IMR-90 (cell line): ENCODE results near the gene SPTBN5. TPM values are rescaled to one million over a fixed set of nuclear protein-coding genes. Genes with fewer than 3 reads are reported as not detected.
A peak's percentile ranks its signal among the peaks of the same experiment; 100 is the strongest.

Experiments used
- ATAC-seq: fragments of 200-7000 bp; cut with Tn5 transposase; 2 replicates; pipeline ENCODE4 v1.9.1; 2020; ENCODE audit warnings: low read depth, mild to moderate bottlenecking, moderate library complexity
- BruUV-seq: library from RNA; stranded (reverse); fragments of 400-500 nt; replicated peaks from 2 replicates; lab custom pipeline; 2021; lab: Mats Ljungman, UMichigan
- CTCF ChIA-PET: fragments of 300-600 bp; formaldehyde crosslinking; extraction: SDS; loops from one replicate; lab custom pipeline; 2021; ENCODE audit warnings: antibody characterized with exemption; lab: Yijun Ruan, JAX
- POLR2A ChIA-PET: fragments of 300-600 bp; sonication (Branson Sonifier 250); formaldehyde crosslinking; loops from one replicate; lab custom pipeline; 2022; ENCODE audit warnings: antibody characterized with exemption; ENCODE audit not compliant: unreplicated experiment; lab: Charles Lee
- DNase-seq: peaks from one replicate; pipeline ENCODE4 v3.0.0; 2013
- H2AFZ ChIP-seq: replicated peaks from 2 replicates; pipeline ENCODE3; 2013; ENCODE audit warnings: low read length, mild to moderate bottlenecking; ENCODE audit not compliant: poor library complexity
- H2AK5ac ChIP-seq: 2 replicates; pipeline ENCODE4 v1.6.1; 2013; ENCODE audit warnings: low read depth, low read length, inconsistent platforms
- H2AK9ac ChIP-seq: replicated peaks from 2 replicates; pipeline ENCODE3; 2013; ENCODE audit warnings: mild to moderate bottlenecking, low read depth, low read length, moderate library complexity; ENCODE audit not compliant: poor library complexity
- H2BK120ac ChIP-seq: 2 replicates; pipeline ENCODE4 v1.6.1; 2013; ENCODE audit warnings: low read depth, low read length, inconsistent platforms
- H2BK15ac ChIP-seq: 3 replicates; pipeline ENCODE4 v1.6.1; 2013; ENCODE audit warnings: low read depth, low read length, inconsistent platforms
- H2BK20ac ChIP-seq: 2 replicates; pipeline ENCODE4 v1.6.1; 2013; ENCODE audit warnings: low read depth, mild to moderate bottlenecking, inconsistent platforms, low read length, moderate library complexity
- H2BK5ac ChIP-seq: 2 replicates; pipeline ENCODE4 v1.6.1; 2013; ENCODE audit warnings: mild to moderate bottlenecking, low read depth, low read length, inconsistent platforms; ENCODE audit not compliant: poor library complexity, severe bottlenecking
- H3K14ac ChIP-seq: replicated peaks from 2 replicates; pipeline ENCODE4 v1.6.1; 2013; ENCODE audit warnings: low read depth, low read length, inconsistent platforms
- H3K18ac ChIP-seq: 2 replicates; pipeline ENCODE4 v1.6.1; 2013; ENCODE audit warnings: low read depth, low read length, control low read depth
- H3K23ac ChIP-seq: 2 replicates; pipeline ENCODE4 v1.6.1; 2013; ENCODE audit warnings: low read depth, low read length, inconsistent platforms
- H3K27ac ChIP-seq: 2 replicates; pipeline ENCODE4 v1.5.1; 2013; ENCODE audit warnings: mild to moderate bottlenecking, control low read depth, low read length; ENCODE audit not compliant: insufficient read depth
- H3K27me3 ChIP-seq: 2 replicates; pipeline ENCODE4 v1.6.1; 2013; ENCODE audit warnings: low read length; ENCODE audit not compliant: control insufficient read depth, insufficient read depth
- H3K36me3 ChIP-seq: 2 replicates; pipeline ENCODE4 v1.6.1; 2013; ENCODE audit warnings: low read length, mixed read lengths; ENCODE audit not compliant: control insufficient read depth, insufficient read depth
- H3K4ac ChIP-seq: 2 replicates; pipeline ENCODE4 v1.6.1; 2013; ENCODE audit warnings: low read depth, low read length, inconsistent platforms
- H3K4me1 ChIP-seq: 2 replicates; pipeline ENCODE4 v1.6.1; 2013; ENCODE audit warnings: low read length, mixed read lengths; ENCODE audit not compliant: control insufficient read depth, insufficient read depth
- H3K4me2 ChIP-seq: 2 replicates; pipeline ENCODE4 v1.6.1; 2013; ENCODE audit warnings: low read depth, mild to moderate bottlenecking, control low read depth, low read length, moderate library complexity
- H3K4me3 ChIP-seq: 2 replicates; pipeline ENCODE4 v1.5.1; 2013; ENCODE audit warnings: low read depth, mild to moderate bottlenecking, control low read depth, low read length, moderate library complexity; ENCODE audit not compliant: insufficient read depth
- H3K56ac ChIP-seq: 2 replicates; pipeline ENCODE4 v1.6.1; 2013; ENCODE audit warnings: low read length, inconsistent platforms; ENCODE audit not compliant: insufficient read depth; ENCODE audit errors: extremely low read depth
- H3K79me1 ChIP-seq, 2 experiments: 2 replicates each; pipeline ENCODE4 v1.6.1; 2013; ENCODE audit warnings: low read length in 2 of 2, inconsistent platforms in 1 of 2, low read depth in 1 of 2
- H3K9ac ChIP-seq: 2 replicates; pipeline ENCODE4 v1.6.1; 2013; ENCODE audit warnings: low read depth, low read length, control low read depth
- H3K9me1 ChIP-seq: 2 replicates; pipeline ENCODE4 v1.6.1; 2013; ENCODE audit warnings: low read length, inconsistent platforms; ENCODE audit not compliant: insufficient read depth
- H3K9me3 ChIP-seq: 2 replicates; pipeline ENCODE4 v1.6.1; 2013; ENCODE audit warnings: low read length; ENCODE audit not compliant: control insufficient read depth, insufficient read depth
- H4K20me1 ChIP-seq: 2 replicates; pipeline ENCODE4 v1.6.1; 2013; ENCODE audit warnings: low read length, inconsistent platforms; ENCODE audit not compliant: insufficient read depth
- H4K5ac ChIP-seq: 2 replicates; pipeline ENCODE4 v1.6.1; 2013; ENCODE audit warnings: mild to moderate bottlenecking, low read depth, low read length, control low read depth
- H4K8ac ChIP-seq, 2 experiments: 2 replicates each; pipeline ENCODE4 v1.6.1; 2013; ENCODE audit warnings: low read depth in 2 of 2, low read length in 2 of 2, control low read depth in 1 of 2, inconsistent platforms in 1 of 2
- H4K91ac ChIP-seq: 2 replicates; pipeline ENCODE4 v1.6.1; 2013; ENCODE audit warnings: low read depth, low read length, inconsistent platforms; ENCODE audit not compliant: insufficient read depth
- BHLHE40 ChIP-seq: fragments of 150-350 bp; IDR thresholded peaks from 2 replicates; pipeline ENCODE4 v1.6.1; 2016; ENCODE audit warnings: mild to moderate bottlenecking, low read depth, low read length
- CEBPB ChIP-seq: IDR thresholded peaks from 2 replicates; pipeline ENCODE4 v1.6.1; 2012; ENCODE audit warnings: low read depth, low read length, improper control_type of control experiment
- MAFK ChIP-seq: IDR thresholded peaks from 2 replicates; pipeline ENCODE4 v1.6.1; 2012; ENCODE audit warnings: low read depth, low read length, improper control_type of control experiment
- MAZ ChIP-seq: IDR thresholded peaks from 2 replicates; pipeline ENCODE4 v1.6.1; 2012; ENCODE audit warnings: low read depth, mild to moderate bottlenecking, low read length, improper control_type of control experiment, moderate library complexity, borderline replicate concordance
- MXI1 ChIP-seq: IDR thresholded peaks from 2 replicates; pipeline ENCODE4 v1.6.1; 2012; ENCODE audit warnings: low read depth, mild to moderate bottlenecking, low read length, moderate library complexity, borderline replicate concordance
- NFE2L2 ChIP-seq: fragments of 150-350 bp; IDR thresholded peaks from 2 replicates; pipeline ENCODE4 v1.6.1; 2016; ENCODE audit warnings: low read depth, mild to moderate bottlenecking, low read length
- RCOR1 ChIP-seq: IDR thresholded peaks from 2 replicates; pipeline ENCODE4 v1.6.1; 2012; ENCODE audit warnings: mild to moderate bottlenecking, low read length, improper control_type of control experiment; ENCODE audit not compliant: insufficient replicate concordance
- RFX5 ChIP-seq: IDR thresholded peaks from 2 replicates; pipeline ENCODE4 v1.8.0; 2012; ENCODE audit warnings: low read depth, mild to moderate bottlenecking, low read length, moderate library complexity
- SMC3 ChIP-seq: fragments of 150-350 bp; IDR thresholded peaks from 2 replicates; pipeline ENCODE4 v1.6.1; 2016; ENCODE audit warnings: low read depth, mild to moderate bottlenecking, antibody characterized with exemption, low read length, moderate library complexity
- WGBS, 2 experiments: methylation state at CpG; one replicate each; pipeline versions ENCODE4 v1.1.5 to v1.1.7; 2013; ENCODE audit warnings: missing lambda C conversion rate in 2 of 2; ENCODE audit not compliant: insufficient read length in 1 of 2; ENCODE audit errors: extremely low coverage in 2 of 2; 5-methylcytosine and 5-hydroxymethylcytosine counted together
- dilution Hi-C: fragments of 300-500 bp; cut with HindIII; formaldehyde crosslinking; loops from one replicate; pipeline ENCODE4 v1.14.3; 2018; ENCODE audit warnings: low sequenced_read_pairs; ENCODE audit not compliant: unreplicated experiment
- in situ Hi-C: fragments of 300-500 bp; cut with MboI; formaldehyde crosslinking; loops from 3 replicates; pipeline ENCODE4 v1.14.3; 2019; ENCODE audit warnings: low sequenced_read_pairs, inconsistent platforms, mixed read lengths
- intact Hi-C: fragments of 100-400 bp; cut with micrococcal nuclease; formaldehyde crosslinking; loops from 2 replicates; pipeline ENCODE4 v1.10.0; 2022
- polyA plus RNA-seq, 3 experiments: library from polyadenylated mRNA; depleted of rRNA; stranded (reverse); fragments of >200 nt; gene quantifications; 2 replicates each; pipeline ENCODE4 v1.2.3, GENCODE V29; 2012; ENCODE audit warnings: low replicate concordance in 1 of 3
- total RNA-seq: library from RNA; depleted of rRNA; stranded (reverse); fragments of >200 nt; gene quantifications from 2 replicates; pipeline ENCODE4 v1.2.3, GENCODE V29; 2012
- TF ChIP-seq, protein P1 (sequence below): conservative IDR thresholded peaks from 2 replicates; pipeline ENCODE4 v1.5.1; 2012; ENCODE audit warnings: mild to moderate bottlenecking, low read depth, low read length, improper control_type of control experiment
- TF ChIP-seq, protein P2 (sequence below): fragments of 150-350 bp; IDR thresholded peaks from 2 replicates; pipeline ENCODE4 v1.6.1; 2016; ENCODE audit warnings: low read depth, mild to moderate bottlenecking, low read length, moderate library complexity, borderline replicate concordance
- TF ChIP-seq, protein P3 (sequence below): fragments of 150-350 bp; IDR thresholded peaks from 2 replicates; pipeline ENCODE4 v1.6.1; 2017; ENCODE audit warnings: mild to moderate bottlenecking, antibody characterized with exemption, low read length, low read depth

Gene SPTBN5
- total and polyA plus RNA-seq, 2 of the 4 experiments (the other 2 are of a cell fraction) = under 0.01 to 0.38 TPM

DNA sequence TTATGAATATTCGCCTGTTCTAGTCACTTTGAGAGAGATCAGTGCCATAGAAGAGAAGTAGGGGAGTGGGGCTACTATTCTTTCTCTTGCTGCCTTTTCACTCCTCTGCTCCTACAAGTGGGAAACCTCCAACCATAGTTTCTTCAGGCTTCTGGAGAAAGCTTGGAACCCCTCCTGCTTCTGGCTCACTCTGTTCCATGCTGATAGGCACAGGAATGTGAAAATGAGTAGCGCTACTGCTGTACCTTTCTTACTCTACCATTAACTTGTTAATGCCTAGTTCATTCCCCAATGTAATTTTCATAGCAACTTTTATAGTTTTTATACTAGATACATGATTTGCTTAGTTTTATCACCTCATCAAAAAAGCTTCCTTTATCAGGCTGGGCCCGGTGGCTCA, 92.7 kb downstream of the SPTBN5 start:
- CTCF ChIA-PET = interaction anchor here (1.9 kb wide), 1 partner anchor 27 kb away, joined by 6 read pairs; the partner anchor contains the start of gene MAPKBP1
- Histone ChIP-seq H2BK120ac (peak overlapping the region; percentile 17; the same call in 1 of the 2 replicates), H3K18ac (no peak overlapping the region), H3K9me3 (no peaks in the 10 kb centered on the region), H2BK5ac (no peak overlapping the region), H2BK20ac (no peak overlapping the region), H3K9me1 (peaks cover 33% of the 10 kb centered on the region), H4K91ac (no peak overlapping the region), H3K14ac (no peak overlapping the region), H2AK9ac (no peak overlapping the region), H3K56ac (no peak overlapping the region), H4K5ac (no peak overlapping the region), H3K23ac (no peak overlapping the region), H2AK5ac (no peak overlapping the region), H4K20me1 (0 out of 2 replicates have a peak, but pooled peaks cover under 1% of the 10 kb centered on the region), H3K9ac (no peak overlapping the region), H3K27ac (no peak overlapping the region), H2BK15ac (no peak overlapping the region), H3K4me1 (peaks cover 12% of the 10 kb centered on the region), H3K79me1 (peaks cover 36 to 79% of the 10 kb centered on the region in 2 experiments), H2AFZ (no peak overlapping the region), H3K4me3 (no peak overlapping the region), H3K27me3 (no peaks in the 10 kb centered on the region), H3K4me2 (no peak overlapping the region), H3K36me3 (peaks cover 12% of the 10 kb centered on the region), H3K4ac (no peak overlapping the region), H4K8ac (no peak overlapping the region)
- no peak for DNase-seq
- no TSS peak for BruUV-seq
- intact Hi-C loops = no loop called here
- no peak for ATAC-seq
- TF ChIP-seq RFX5 (no peak), CEBPB (no peak), SMC3 (no peak), NFE2L2 (no peak), RCOR1 (no peak), MAFK (no peak), MXI1 (no peak), MAZ (no peak), BHLHE40 (no peak)
- TF ChIP-seq, protein P1, sequence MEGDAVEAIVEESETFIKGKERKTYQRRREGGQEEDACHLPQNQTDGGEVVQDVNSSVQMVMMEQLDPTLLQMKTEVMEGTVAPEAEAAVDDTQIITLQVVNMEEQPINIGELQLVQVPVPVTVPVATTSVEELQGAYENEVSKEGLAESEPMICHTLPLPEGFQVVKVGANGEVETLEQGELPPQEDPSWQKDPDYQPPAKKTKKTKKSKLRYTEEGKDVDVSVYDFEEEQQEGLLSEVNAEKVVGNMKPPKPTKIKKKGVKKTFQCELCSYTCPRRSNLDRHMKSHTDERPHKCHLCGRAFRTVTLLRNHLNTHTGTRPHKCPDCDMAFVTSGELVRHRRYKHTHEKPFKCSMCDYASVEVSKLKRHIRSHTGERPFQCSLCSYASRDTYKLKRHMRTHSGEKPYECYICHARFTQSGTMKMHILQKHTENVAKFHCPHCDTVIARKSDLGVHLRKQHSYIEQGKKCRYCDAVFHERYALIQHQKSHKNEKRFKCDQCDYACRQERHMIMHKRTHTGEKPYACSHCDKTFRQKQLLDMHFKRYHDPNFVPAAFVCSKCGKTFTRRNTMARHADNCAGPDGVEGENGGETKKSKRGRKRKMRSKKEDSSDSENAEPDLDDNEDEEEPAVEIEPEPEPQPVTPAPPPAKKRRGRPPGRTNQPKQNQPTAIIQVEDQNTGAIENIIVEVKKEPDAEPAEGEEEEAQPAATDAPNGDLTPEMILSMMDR = no peak
- TF ChIP-seq, protein P2, sequence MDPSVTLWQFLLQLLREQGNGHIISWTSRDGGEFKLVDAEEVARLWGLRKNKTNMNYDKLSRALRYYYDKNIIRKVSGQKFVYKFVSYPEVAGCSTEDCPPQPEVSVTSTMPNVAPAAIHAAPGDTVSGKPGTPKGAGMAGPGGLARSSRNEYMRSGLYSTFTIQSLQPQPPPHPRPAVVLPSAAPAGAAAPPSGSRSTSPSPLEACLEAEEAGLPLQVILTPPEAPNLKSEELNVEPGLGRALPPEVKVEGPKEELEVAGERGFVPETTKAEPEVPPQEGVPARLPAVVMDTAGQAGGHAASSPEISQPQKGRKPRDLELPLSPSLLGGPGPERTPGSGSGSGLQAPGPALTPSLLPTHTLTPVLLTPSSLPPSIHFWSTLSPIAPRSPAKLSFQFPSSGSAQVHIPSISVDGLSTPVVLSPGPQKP = no peak
- TF ChIP-seq, protein P3, sequence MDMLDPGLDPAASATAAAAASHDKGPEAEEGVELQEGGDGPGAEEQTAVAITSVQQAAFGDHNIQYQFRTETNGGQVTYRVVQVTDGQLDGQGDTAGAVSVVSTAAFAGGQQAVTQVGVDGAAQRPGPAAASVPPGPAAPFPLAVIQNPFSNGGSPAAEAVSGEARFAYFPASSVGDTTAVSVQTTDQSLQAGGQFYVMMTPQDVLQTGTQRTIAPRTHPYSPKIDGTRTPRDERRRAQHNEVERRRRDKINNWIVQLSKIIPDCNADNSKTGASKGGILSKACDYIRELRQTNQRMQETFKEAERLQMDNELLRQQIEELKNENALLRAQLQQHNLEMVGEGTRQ = no peak
- WGBS, 2 experiments = no CpG with 5 or more reads among the region's 3 CpGs
- dilution Hi-C loops = no loop called here
- POLR2A ChIA-PET = no interaction called here
- in situ Hi-C loops = no loop called here
